Fibroblast of villous mesenchyme (primary cell): ENCODE results near the gene PLPPR1. TPM values are rescaled to one million over a fixed set of nuclear protein-coding genes. Genes with fewer than 3 reads are reported as not detected.

Source experiments
- DNase-seq: peaks from one replicate; pipeline ENCODE4 v3.0.0-alpha.2; 2010; ENCODE audit warnings: low read depth
- H3K4me3 ChIP-seq: 2 replicates; pipeline ENCODE4 v1.5.1; 2011; ENCODE audit warnings: low read depth, mild to moderate bottlenecking, low read length
- total RNA-seq: library from RNA; depleted of rRNA; stranded (reverse); fragments of >200 nt; gene quantifications from 2 replicates; pipeline ENCODE4 v1.2.3, GENCODE V29; 2012
- TF ChIP-seq, protein P1 (sequence below): IDR thresholded peaks from 2 replicates; pipeline ENCODE4 v1.5.1; 2012; ENCODE audit warnings: low read depth, mild to moderate bottlenecking, low read length; ENCODE audit not compliant: insufficient read depth

The PLPPR1 gene
- total RNA-seq, 1 donor = not detected

DNA sequence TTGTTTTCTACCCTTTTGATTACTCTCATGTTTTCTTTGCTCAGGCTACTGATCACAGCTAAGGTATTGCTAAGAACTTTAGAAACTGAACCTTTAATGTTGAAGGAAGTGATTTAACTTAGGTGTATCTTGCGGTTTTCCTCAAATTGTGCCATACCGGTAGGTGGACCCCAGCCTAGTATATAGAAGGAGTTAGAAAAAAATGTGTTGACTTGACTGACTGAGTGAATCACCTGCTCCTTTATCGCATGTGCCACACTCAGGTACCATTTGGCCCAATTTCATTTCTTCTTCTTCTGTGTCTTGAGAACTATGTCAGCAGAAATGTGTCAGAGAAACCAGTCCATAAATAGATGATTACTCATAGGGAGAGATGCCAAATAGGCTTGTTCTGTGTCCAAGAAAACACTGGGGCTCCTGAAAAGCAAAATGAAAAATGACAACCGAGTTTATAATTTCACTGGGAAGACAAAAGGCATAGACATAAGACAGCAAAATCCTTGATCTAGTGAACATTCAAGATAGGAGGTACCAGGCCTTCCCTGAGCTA is 19.4 kb downstream of the PLPPR1 start:
- TF ChIP-seq, protein P1, sequence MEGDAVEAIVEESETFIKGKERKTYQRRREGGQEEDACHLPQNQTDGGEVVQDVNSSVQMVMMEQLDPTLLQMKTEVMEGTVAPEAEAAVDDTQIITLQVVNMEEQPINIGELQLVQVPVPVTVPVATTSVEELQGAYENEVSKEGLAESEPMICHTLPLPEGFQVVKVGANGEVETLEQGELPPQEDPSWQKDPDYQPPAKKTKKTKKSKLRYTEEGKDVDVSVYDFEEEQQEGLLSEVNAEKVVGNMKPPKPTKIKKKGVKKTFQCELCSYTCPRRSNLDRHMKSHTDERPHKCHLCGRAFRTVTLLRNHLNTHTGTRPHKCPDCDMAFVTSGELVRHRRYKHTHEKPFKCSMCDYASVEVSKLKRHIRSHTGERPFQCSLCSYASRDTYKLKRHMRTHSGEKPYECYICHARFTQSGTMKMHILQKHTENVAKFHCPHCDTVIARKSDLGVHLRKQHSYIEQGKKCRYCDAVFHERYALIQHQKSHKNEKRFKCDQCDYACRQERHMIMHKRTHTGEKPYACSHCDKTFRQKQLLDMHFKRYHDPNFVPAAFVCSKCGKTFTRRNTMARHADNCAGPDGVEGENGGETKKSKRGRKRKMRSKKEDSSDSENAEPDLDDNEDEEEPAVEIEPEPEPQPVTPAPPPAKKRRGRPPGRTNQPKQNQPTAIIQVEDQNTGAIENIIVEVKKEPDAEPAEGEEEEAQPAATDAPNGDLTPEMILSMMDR = no peak
- H3K4me3 ChIP-seq = no peak overlapping the region
- no peak for DNase-seq

DNA sequence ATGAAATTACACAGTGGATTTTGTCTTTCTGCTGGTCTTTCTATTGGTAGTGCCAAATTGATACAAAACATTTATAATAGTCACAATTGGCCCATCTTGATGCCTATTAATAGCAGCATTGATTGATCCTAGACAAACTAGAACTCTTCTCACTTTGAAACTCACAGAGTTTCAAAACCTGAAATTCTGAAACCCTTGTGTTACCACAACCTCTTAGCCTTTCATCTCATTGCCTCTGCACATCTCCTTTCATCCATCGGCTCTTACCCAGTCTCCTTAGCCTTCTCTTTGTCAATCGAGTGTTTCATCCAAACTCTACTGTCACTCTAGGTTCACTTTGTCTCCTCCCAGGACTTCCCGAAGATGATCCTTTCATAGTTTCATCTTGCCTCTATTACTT is 22.1 kb downstream of the PLPPR1 start:
- H3K4me3 ChIP-seq = no peak overlapping the region
- TF ChIP-seq, protein P1 = no peak
- DNase-seq = no peak

DNA sequence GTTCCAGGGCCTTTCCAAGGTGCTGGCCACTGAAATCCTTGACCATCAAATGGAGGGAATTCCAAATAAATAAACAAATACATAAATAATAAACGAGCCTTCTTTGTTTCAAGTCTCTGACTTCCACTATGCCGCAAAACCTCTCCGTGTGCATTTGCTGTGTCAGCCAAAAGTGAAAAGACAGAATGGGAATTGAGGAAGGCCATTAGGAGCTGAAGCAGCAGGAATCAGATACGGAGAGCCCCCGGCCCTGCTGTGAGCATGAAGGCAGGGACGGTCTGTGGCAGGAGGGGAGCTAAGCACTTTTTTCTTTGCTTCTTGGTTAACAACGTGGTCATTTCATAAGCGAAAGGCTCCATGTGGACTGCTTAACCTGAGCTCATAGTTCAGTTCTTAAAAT is 26.1 kb downstream of the PLPPR1 start:
- no peak for DNase-seq
- H3K4me3 ChIP-seq = no peak overlapping the region
- TF ChIP-seq, protein P1 = no peak

DNA sequence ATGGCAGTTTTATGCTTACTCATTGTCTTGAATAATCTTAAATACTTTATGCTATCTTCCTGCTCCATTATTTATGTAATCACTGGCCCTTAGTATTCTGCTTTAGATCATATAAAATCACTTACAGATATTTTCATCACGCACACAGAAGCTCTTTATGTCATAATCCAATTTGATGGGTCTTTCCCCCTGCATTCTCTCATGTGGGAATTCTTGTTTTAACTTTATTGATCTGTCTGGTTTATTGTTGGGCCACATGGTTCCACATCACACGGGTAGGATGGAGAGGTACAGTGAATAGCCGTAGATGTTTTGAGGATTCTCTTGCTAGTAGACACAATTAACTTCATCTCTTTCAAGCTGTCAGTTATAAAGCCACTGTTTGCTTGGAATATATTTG is 27.0 kb downstream of the PLPPR1 start:
- H3K4me3 ChIP-seq = no peak overlapping the region
- no peak for DNase-seq
- TF ChIP-seq, protein P1 = no peak

DNA sequence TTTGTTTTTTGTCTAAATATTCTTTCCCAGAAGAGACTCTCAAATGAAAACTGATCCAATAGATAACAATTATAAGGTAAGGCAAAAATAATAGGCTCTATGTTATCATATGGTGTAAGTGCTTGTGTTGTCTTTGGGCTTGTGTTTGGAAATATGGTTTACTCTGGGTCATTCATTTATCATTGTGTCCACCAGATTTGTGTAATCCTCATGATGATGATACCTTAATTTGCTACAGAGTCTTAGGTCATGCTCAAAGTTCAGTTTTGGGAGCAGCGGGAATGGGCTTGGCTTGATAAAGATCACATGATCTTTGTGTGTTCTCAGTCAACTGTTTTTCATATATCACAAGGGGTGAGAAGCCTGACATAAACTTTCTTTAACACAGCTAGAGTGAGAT is 34.2 kb downstream of the PLPPR1 start:
- H3K4me3 ChIP-seq = no peak overlapping the region
- no peak for DNase-seq
- TF ChIP-seq, protein P1 = no peak

DNA sequence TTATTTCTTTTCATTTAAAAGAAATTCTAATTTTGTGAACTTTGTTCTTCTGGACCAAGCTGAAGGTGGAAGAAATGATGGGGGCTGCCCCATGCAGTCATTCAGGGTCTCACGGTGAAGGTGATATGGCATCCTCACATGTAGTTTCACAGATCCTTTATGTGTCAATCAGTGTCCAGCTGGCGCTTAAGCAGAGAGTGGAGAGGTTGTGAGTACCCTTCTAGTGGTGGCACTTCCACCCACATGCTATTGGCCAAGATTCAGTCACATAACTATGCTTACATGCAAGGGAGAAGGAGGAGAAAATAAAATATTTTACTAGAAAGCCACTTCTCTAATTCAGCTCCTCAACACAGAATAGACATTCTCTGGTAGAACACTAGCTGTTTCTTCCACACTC is 34.7 kb downstream of the PLPPR1 start:
- TF ChIP-seq, protein P1 = no peak
- DNase-seq = no peak
- no peak overlapping the region for H3K4me3 ChIP-seq

DNA sequence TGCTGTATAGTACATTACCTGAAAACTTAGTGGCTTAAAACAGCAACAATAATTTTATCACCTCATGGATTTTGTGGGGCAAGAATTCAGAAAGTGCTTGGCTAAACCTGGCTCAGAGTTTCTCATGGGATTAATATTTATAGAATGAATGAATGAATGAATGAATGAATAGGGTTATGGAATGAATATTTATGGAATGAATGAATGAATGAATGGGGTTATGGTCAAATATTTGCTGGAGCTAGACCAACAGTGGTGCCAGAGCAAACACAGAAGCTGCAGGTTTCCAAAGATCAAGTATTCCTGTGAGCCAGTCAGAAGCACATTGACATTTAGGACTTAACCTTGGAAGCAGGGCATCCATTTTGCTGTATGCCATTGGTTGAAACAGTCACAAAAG is 35.7 kb downstream of the PLPPR1 start:
- DNase-seq = no peak
- no peak overlapping the region for H3K4me3 ChIP-seq
- TF ChIP-seq, protein P1 = no peak
